ENCODE data around the gene MALAT1.

MALAT1 gene

GRCh38 chr11:65476632-65477148 is 22.2 kb upstream of the MALAT1 start:
- Histone ChIP-seq H3K4me3 (ENCODE audit: severe bottlenecking) (peak overlapping the region; percentile 49), H3K9me3 (ENCODE audit: severe bottlenecking) (no peaks in the 10 kb centered on the region), H3K4me1 (ENCODE audit: insufficient read depth, poor library complexity, severe bottlenecking) (peaks cover 39% of the 10 kb centered on the region), H3K27me3 (ENCODE audit: insufficient read depth, poor library complexity, severe bottlenecking) (no peaks in the 10 kb centered on the region), H3K27ac (ENCODE audit: poor library complexity, severe bottlenecking) (peak overlapping the region; percentile 89), H3K36me3 (ENCODE audit: low read depth) (no peaks in the 10 kb centered on the region)
- ATAC-seq (ENCODE audit: low read depth) (no peak), DNase-seq (ENCODE audit: low spot score) (no peak)
- TF ChIP-seq, protein P1, sequence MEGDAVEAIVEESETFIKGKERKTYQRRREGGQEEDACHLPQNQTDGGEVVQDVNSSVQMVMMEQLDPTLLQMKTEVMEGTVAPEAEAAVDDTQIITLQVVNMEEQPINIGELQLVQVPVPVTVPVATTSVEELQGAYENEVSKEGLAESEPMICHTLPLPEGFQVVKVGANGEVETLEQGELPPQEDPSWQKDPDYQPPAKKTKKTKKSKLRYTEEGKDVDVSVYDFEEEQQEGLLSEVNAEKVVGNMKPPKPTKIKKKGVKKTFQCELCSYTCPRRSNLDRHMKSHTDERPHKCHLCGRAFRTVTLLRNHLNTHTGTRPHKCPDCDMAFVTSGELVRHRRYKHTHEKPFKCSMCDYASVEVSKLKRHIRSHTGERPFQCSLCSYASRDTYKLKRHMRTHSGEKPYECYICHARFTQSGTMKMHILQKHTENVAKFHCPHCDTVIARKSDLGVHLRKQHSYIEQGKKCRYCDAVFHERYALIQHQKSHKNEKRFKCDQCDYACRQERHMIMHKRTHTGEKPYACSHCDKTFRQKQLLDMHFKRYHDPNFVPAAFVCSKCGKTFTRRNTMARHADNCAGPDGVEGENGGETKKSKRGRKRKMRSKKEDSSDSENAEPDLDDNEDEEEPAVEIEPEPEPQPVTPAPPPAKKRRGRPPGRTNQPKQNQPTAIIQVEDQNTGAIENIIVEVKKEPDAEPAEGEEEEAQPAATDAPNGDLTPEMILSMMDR (IDR thresholded peaks at IDR 0.05; ENCODE audit: poor library complexity, severe bottlenecking) = no peak

DNA sequence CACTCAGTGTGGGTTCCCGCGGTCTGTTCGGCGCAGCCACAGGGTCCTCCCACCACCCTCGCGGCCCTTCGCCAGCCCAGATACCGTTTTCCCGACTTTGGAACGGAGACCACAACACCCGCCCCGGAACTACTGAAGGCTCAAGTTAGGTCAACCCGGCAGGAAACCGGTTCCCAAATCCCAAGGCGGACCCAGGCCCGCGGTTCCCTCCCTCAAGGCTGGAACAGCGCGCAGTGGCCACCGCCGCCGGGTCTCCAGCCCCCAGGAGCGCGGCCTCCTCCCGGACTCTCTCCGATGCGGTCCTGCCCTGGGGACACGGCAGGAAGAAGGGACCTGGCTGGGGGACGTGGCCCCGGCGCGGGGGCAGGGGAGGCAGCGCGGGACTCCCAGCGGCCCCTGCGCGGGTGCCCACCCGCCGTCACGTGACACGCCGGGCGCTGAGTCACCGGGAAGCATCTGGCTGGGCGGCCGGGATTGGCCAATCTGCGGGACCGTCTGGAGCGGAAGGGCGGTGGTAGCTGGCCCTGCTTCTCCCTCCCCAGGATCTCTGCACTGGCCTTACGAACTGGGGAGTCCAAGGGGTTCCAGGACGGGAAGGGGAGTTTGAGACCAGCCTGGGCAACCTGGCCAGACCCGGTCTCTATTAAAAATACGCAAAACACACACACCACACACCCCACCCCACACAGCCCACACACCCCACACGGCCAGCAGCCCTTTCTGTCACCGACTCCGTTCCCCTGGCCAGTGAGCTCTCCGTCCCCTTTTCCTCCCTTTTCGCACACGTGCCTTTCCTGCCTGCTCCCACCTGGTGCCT is 21.5 kb upstream of the MALAT1 start:
- ATAC-seq (ENCODE audit: low read depth) (peak; percentile 78), DNase-seq (ENCODE audit: low spot score) (peak; percentile 96)
- TF ChIP-seq, protein P1 (IDR thresholded peaks at IDR 0.05; ENCODE audit: poor library complexity, severe bottlenecking) = no peak
- Histone ChIP-seq H3K36me3 (ENCODE audit: low read depth) (no peaks in the 10 kb centered on the region), H3K4me1 (ENCODE audit: insufficient read depth, poor library complexity, severe bottlenecking) (peaks cover 35% of the 10 kb centered on the region), H3K27ac (ENCODE audit: poor library complexity, severe bottlenecking) (peak overlapping the region; percentile 89), H3K27me3 (ENCODE audit: insufficient read depth, poor library complexity, severe bottlenecking) (no peaks in the 10 kb centered on the region), H3K9me3 (ENCODE audit: severe bottlenecking) (no peaks in the 10 kb centered on the region), H3K4me3 (ENCODE audit: severe bottlenecking) (peak overlapping the region; percentile 49)

GRCh38 chr11:65478388-65479183 is 20.3 kb upstream of the MALAT1 start:
- H3K36me3 ChIP-seq (ENCODE audit: low read depth) = no peaks in the 10 kb centered on the region
- ATAC-seq (ENCODE audit: low read depth) (no peak), DNase-seq (ENCODE audit: low spot score) (no peak)
- no peak overlapping the region for H3K4me3 ChIP-seq (ENCODE audit: severe bottlenecking)
- TF ChIP-seq, protein P1 (IDR thresholded peaks at IDR 0.05; ENCODE audit: poor library complexity, severe bottlenecking) = no peak
- peaks cover 29% of the 10 kb centered on the region for H3K4me1 ChIP-seq (ENCODE audit: insufficient read depth, poor library complexity, severe bottlenecking)
- peak overlapping the region; percentile 89 for H3K27ac ChIP-seq (ENCODE audit: poor library complexity, severe bottlenecking)
- no peaks in the 10 kb centered on the region for H3K27me3 ChIP-seq (ENCODE audit: insufficient read depth, poor library complexity, severe bottlenecking)
- H3K9me3 ChIP-seq (ENCODE audit: severe bottlenecking) = no peaks in the 10 kb centered on the region

GRCh38 chr11:65479184-65480145 is 19.4 kb upstream of the MALAT1 start:
- no peaks in the 10 kb centered on the region for H3K27me3 ChIP-seq (ENCODE audit: insufficient read depth, poor library complexity, severe bottlenecking)
- DNase-seq (ENCODE audit: low spot score) (no peak), ATAC-seq (ENCODE audit: low read depth) (peak; percentile 20; the same call in 1 of the 3 replicates)
- peak overlapping the region; percentile 89 for H3K27ac ChIP-seq (ENCODE audit: poor library complexity, severe bottlenecking)
- peaks cover 29% of the 10 kb centered on the region for H3K4me1 ChIP-seq (ENCODE audit: insufficient read depth, poor library complexity, severe bottlenecking)
- H3K9me3 ChIP-seq (ENCODE audit: severe bottlenecking) = no peaks in the 10 kb centered on the region
- H3K4me3 ChIP-seq (ENCODE audit: severe bottlenecking) = no peak overlapping the region
- TF ChIP-seq, protein P1 (IDR thresholded peaks at IDR 0.05; ENCODE audit: poor library complexity, severe bottlenecking) = peak; percentile 49
- no peaks in the 10 kb centered on the region for H3K36me3 ChIP-seq (ENCODE audit: low read depth)
